ENCODE measurements around the gene DIP2A. TPM values are rescaled to one million over a fixed set of nuclear protein-coding genes. Genes with fewer than 3 reads are reported as not detected.

Gene DIP2A
- total and polyA plus RNA-seq, 4 donors, result 15.5 to 71.4 (median 28.7) TPM

- no peak overlapping the region for H3K27ac ChIP-seq (ENCODE audit: low read depth in 1 of 2, low read length in 1 of 2)
- peaks cover 0 to 4% (median 0%) of the 10 kb centered on the region in 5 donors for H3K4me1 ChIP-seq (ENCODE audit: control insufficient read depth in 5 of 5, insufficient read depth in 5 of 5, low read length in 5 of 5)
- WGBS, 2 donors, result 97 to 98% methylated on average over 2 of the region's 2 CpGs
- no peak overlapping the region for H3K9ac ChIP-seq (ENCODE audit: insufficient read depth in 1 of 2, low read length in 2 of 2)
- no peak for ATAC-seq (ENCODE audit: insufficient read depth, low FRiP score)
- no peak for TF ChIP-seq CTCF (IDR thresholded peaks at IDR 0.05; ENCODE audit: control extremely low read depth, extremely low read depth)
- no peaks in the 10 kb centered on the region for H3K9me3 ChIP-seq (ENCODE audit: control insufficient read depth in 4 of 4, insufficient read depth in 3 of 4, low read length in 3 of 4)
- H3K27me3 ChIP-seq (ENCODE audit: control insufficient read depth in 3 of 3, insufficient read depth in 3 of 3, low read length in 2 of 3), result no peaks in the 10 kb centered on the region
- no peaks in the 10 kb centered on the region for H3K36me3 ChIP-seq (ENCODE audit: control insufficient read depth in 4 of 4, insufficient read depth in 4 of 4, low read length in 4 of 4)
- H3K4me3 ChIP-seq, result no peak overlapping the region
- no peak for DNase-seq
Measured at GRCh38 chr21:46616050-46616449, 157.4 kb downstream of the DIP2A start.

GRCh38 chr21:46616656-46617055 is 158.0 kb downstream of the DIP2A start:
- no peaks in the 10 kb centered on the region for H3K9me3 ChIP-seq (ENCODE audit: control insufficient read depth in 4 of 4, insufficient read depth in 3 of 4, low read length in 3 of 4)
- no peaks in the 10 kb centered on the region for H3K27me3 ChIP-seq (ENCODE audit: control insufficient read depth in 3 of 3, insufficient read depth in 3 of 3, low read length in 2 of 3)
- DNase-seq (no peak), ATAC-seq (ENCODE audit: insufficient read depth, low FRiP score) (no peak)
- no peak overlapping the region for H3K27ac ChIP-seq (ENCODE audit: low read depth in 1 of 2, low read length in 1 of 2)
- WGBS, 2 donors, result 94 to 100% methylated on average over 1 of the region's 1 CpG
- H3K4me3 ChIP-seq, result no peak overlapping the region
- H3K4me1 ChIP-seq (ENCODE audit: control insufficient read depth in 5 of 5, insufficient read depth in 5 of 5, low read length in 5 of 5), result peaks cover 0 to 4% (median 0%) of the 10 kb centered on the region in 5 donors
- TF ChIP-seq CTCF (IDR thresholded peaks at IDR 0.05; ENCODE audit: control extremely low read depth, extremely low read depth), result no peak
- no peaks in the 10 kb centered on the region for H3K36me3 ChIP-seq (ENCODE audit: control insufficient read depth in 4 of 4, insufficient read depth in 4 of 4, low read length in 4 of 4)
- H3K9ac ChIP-seq (ENCODE audit: insufficient read depth in 1 of 2, low read length in 2 of 2), result no peak overlapping the region

- no peaks in the 10 kb centered on the region for H3K27me3 ChIP-seq (ENCODE audit: control insufficient read depth in 3 of 3, insufficient read depth in 3 of 3, low read length in 2 of 3)
- H3K27ac ChIP-seq (ENCODE audit: low read depth in 1 of 2, low read length in 1 of 2), result no peak overlapping the region
- H3K36me3 ChIP-seq (ENCODE audit: control insufficient read depth in 4 of 4, insufficient read depth in 4 of 4, low read length in 4 of 4), result no peaks in the 10 kb centered on the region
- DNase-seq (no peak), ATAC-seq (ENCODE audit: insufficient read depth, low FRiP score) (no peak)
- no peaks in the 10 kb centered on the region for H3K9me3 ChIP-seq (ENCODE audit: control insufficient read depth in 4 of 4, insufficient read depth in 3 of 4, low read length in 3 of 4)
- 69 to 78% methylated on average over 6 of the region's 6 CpGs for WGBS, 2 donors
- TF ChIP-seq CTCF (IDR thresholded peaks at IDR 0.05; ENCODE audit: control extremely low read depth, extremely low read depth), result no peak
- no peak overlapping the region for H3K9ac ChIP-seq (ENCODE audit: insufficient read depth in 1 of 2, low read length in 2 of 2)
- H3K4me1 ChIP-seq (ENCODE audit: control insufficient read depth in 5 of 5, insufficient read depth in 5 of 5, low read length in 5 of 5), result peaks cover 0 to 8% (median 0%) of the 10 kb centered on the region in 5 donors
- no peak overlapping the region for H3K4me3 ChIP-seq
Measured at GRCh38 chr21:46617267-46618051, 158.8 kb downstream of the DIP2A start.
